Measurements from ENCODE around the gene SPTBN2. TPM values are rescaled to one million over a fixed set of nuclear protein-coding genes. Genes with fewer than 3 reads are reported as not detected.

SPTBN2 gene
- total RNA-seq, 1 experiment from 2014 or later, result 18.5 TPM

- H3K4me3 ChIP-seq (replicated peaks in 1 of 2; ENCODE audit: low read depth in 1 of 2, low read length in 2 of 2), result no peak overlapping the region
- no peak overlapping the region for H2AFZ ChIP-seq (ENCODE audit: low read depth, low read length, poor library complexity, severe bottlenecking)
- H3K9me3 ChIP-seq (ENCODE audit: control insufficient read depth in 1 of 2, insufficient read depth in 1 of 2, low read depth in 1 of 2, low read length in 2 of 2), result no peaks in the 10 kb centered on the region
- peaks cover 4 to 29% of the 10 kb centered on the region in 2 experiments for H3K4me1 ChIP-seq (ENCODE audit: control insufficient read depth in 1 of 2, insufficient read depth in 2 of 2, low read length in 2 of 2)
- peak overlapping the region; percentile 72; the same call in 1 of the 2 replicates for H3K27ac ChIP-seq (ENCODE audit: low read depth, low read length)
- peaks cover 35% of the 10 kb centered on the region; the same call in 1 of the 2 replicates for H4K20me1 ChIP-seq (ENCODE audit: insufficient read depth)
- no peaks in the 10 kb centered on the region for H3K9me2 ChIP-seq (ENCODE audit: insufficient read depth)
- H3K4me2 ChIP-seq (ENCODE audit: low read length), result no peak overlapping the region
- intact Hi-C loops (cut with micrococcal nuclease), result no loop called here
- POLR2A ChIA-PET, result interaction anchor here (3.8 kb wide), 1 partner anchor 20 kb away, joined by 36 read pairs; the partner anchor contains the start of gene RBM14
- no peak overlapping the region for H3K9ac ChIP-seq (ENCODE audit: low read length)
- ATAC-seq (no peak), DNase-seq (ENCODE audit: low read depth, low spot score) (no peak)
- RAD21 ChIA-PET (ENCODE audit: low non-redundant PET in 1 of 2, low total read pairs in 2 of 2, uncharacterized antibody in 2 of 2, unreplicated experiment in 2 of 2), result no interaction called here
- peaks cover 21 to 35% of the 10 kb centered on the region in 2 experiments for H3K36me3 ChIP-seq (ENCODE audit: control insufficient read depth in 1 of 2, insufficient read depth in 2 of 2, low read length in 2 of 2)
- TF ChIP-seq, protein P1, sequence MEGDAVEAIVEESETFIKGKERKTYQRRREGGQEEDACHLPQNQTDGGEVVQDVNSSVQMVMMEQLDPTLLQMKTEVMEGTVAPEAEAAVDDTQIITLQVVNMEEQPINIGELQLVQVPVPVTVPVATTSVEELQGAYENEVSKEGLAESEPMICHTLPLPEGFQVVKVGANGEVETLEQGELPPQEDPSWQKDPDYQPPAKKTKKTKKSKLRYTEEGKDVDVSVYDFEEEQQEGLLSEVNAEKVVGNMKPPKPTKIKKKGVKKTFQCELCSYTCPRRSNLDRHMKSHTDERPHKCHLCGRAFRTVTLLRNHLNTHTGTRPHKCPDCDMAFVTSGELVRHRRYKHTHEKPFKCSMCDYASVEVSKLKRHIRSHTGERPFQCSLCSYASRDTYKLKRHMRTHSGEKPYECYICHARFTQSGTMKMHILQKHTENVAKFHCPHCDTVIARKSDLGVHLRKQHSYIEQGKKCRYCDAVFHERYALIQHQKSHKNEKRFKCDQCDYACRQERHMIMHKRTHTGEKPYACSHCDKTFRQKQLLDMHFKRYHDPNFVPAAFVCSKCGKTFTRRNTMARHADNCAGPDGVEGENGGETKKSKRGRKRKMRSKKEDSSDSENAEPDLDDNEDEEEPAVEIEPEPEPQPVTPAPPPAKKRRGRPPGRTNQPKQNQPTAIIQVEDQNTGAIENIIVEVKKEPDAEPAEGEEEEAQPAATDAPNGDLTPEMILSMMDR (IDR thresholded peaks at IDR 0.05 in 2 of 3, conservative IDR thresholded peaks at IDR 0.05 in 1 of 3; ENCODE audit: borderline replicate concordance in 1 of 3, insufficient read depth in 1 of 3, low read depth in 2 of 3, low read length in 2 of 3), result no peak
- no peak for TF ChIP-seq SP1 (IDR thresholded peaks at IDR 0.05; ENCODE audit: low read depth)
- no peak for TF ChIP-seq POLR2A (IDR thresholded peaks at IDR 0.05; ENCODE audit: borderline replicate concordance, extremely low read depth, insufficient read depth, insufficient read length)
- TF ChIP-seq SRF (IDR thresholded peaks at IDR 0.05; ENCODE audit: low read depth), result no peak
- TF ChIP-seq EGR1 (IDR thresholded peaks at IDR 0.05; ENCODE audit: low read depth), result no peak
- no peak for TF ChIP-seq ZFX (IDR thresholded peaks at IDR 0.05)
- no peak for TF ChIP-seq YY1 (IDR thresholded peaks at IDR 0.05; ENCODE audit: extremely low read depth, insufficient replicate concordance, low read depth, low read length)
- TF ChIP-seq CBX3 (IDR thresholded peaks at IDR 0.05; ENCODE audit: low read depth), result no peak
- H3K79me2 ChIP-seq (ENCODE audit: insufficient read depth, low read length), result peaks cover 98% of the 10 kb centered on the region
- BruUV-seq (replicated peaks), result no TSS peak
- no peaks in the 10 kb centered on the region for H3K27me3 ChIP-seq (ENCODE audit: insufficient read depth, low read length)
- CTCF ChIA-PET, result interaction anchor here (1.7 kb wide), 1 partner anchor 44 kb away, joined by 5 read pairs; the partner anchor contains the start of genes CCDC87 and CCS
Observed at GRCh38 chr11:66636411-66636810, 92.6 kb downstream of the SPTBN2 start.

Other genes with a start within 250 kb of the SPTBN2 start
- 55.6 TPM for gene DPP3, start 248.8 kb downstream of the SPTBN2 start, total RNA-seq (2021; ENCODE audit: unreplicated experiment)
- gene BBS1, start 218.6 kb downstream of the SPTBN2 start, total RNA-seq (2021; ENCODE audit: unreplicated experiment), result 29.8 TPM
- 10.5 TPM for gene ZDHHC24, start 183.2 kb downstream of the SPTBN2 start, total RNA-seq (2021; ENCODE audit: unreplicated experiment)
- gene ACTN3, start 182.3 kb downstream of the SPTBN2 start, total RNA-seq (2021; ENCODE audit: unreplicated experiment), result not detected
- 0.34 TPM for gene CTSF, start 160.6 kb downstream of the SPTBN2 start, total RNA-seq (2021; ENCODE audit: unreplicated experiment)
- gene CCDC87, start 136.2 kb downstream of the SPTBN2 start, total RNA-seq (2021; ENCODE audit: unreplicated experiment), result 0.39 TPM
- gene CCS, start 136.0 kb downstream of the SPTBN2 start, total RNA-seq (2021; ENCODE audit: unreplicated experiment), result 40.6 TPM
- gene RBM14, start 112.6 kb downstream of the SPTBN2 start, total RNA-seq (2021; ENCODE audit: unreplicated experiment), result 95.3 TPM
- gene RBM4, start 90.5 kb downstream of the SPTBN2 start, total RNA-seq (2021; ENCODE audit: unreplicated experiment), result 94.4 TPM
- 18.1 TPM for gene RBM4B, start 51.3 kb downstream of the SPTBN2 start, total RNA-seq (2021; ENCODE audit: unreplicated experiment)
- 35.3 TPM for gene RCE1, start 114.2 kb upstream of the SPTBN2 start, total RNA-seq (2021; ENCODE audit: unreplicated experiment)
- 55.4 TPM for gene LRFN4, start 127.8 kb upstream of the SPTBN2 start, total RNA-seq (2021; ENCODE audit: unreplicated experiment)
- gene PC, start 229.2 kb upstream of the SPTBN2 start, total RNA-seq (2021; ENCODE audit: unreplicated experiment), result 24.1 TPM
- 0.25 TPM for gene C11orf86, start 246.1 kb upstream of the SPTBN2 start, total RNA-seq (2021; ENCODE audit: unreplicated experiment)

Data from HCT116 (cell line).